T-helper 1 cell treated with Interleukin-12 subunit alpha and Interleukin-12 subunit beta and Interleukin-4 antibody, amounts not matched to agents 30 μg/mL and 1 μg/mL, for 36 hours (primary cell): ENCODE results near the gene CASP4.
A peak's percentile ranks its signal among the peaks of the same experiment; 100 is the strongest.
"Not testable (repeated sequence)": the region's sequence is repeated elsewhere in the genome, so short reads cannot be mapped to it uniquely, and the experiment has no call there.

Experiments used
- H3K27ac Mint-ChIP-seq: one replicate; pipeline ENCODE4 v1.8.0; 2021; ENCODE audit warnings: mild to moderate bottlenecking, mixed read lengths
- H3K27me3 Mint-ChIP-seq: one replicate; pipeline ENCODE4 v1.8.0; 2021; ENCODE audit warnings: low read depth, mixed read lengths
- H3K36me3 Mint-ChIP-seq: one replicate; pipeline ENCODE4 v1.8.0; 2021; ENCODE audit warnings: low read depth, mixed read lengths
- H3K4me1 Mint-ChIP-seq: one replicate; pipeline ENCODE4 v1.8.0; 2021; ENCODE audit warnings: low read depth, mixed read lengths
- H3K4me3 Mint-ChIP-seq: one replicate; pipeline ENCODE4 v1.8.0; 2021; ENCODE audit warnings: mild to moderate bottlenecking, moderate library complexity, mixed read lengths
- H3K9me3 Mint-ChIP-seq: one replicate; pipeline ENCODE4 v1.8.0; 2021; ENCODE audit warnings: mixed read lengths

Gene CASP4

DNA sequence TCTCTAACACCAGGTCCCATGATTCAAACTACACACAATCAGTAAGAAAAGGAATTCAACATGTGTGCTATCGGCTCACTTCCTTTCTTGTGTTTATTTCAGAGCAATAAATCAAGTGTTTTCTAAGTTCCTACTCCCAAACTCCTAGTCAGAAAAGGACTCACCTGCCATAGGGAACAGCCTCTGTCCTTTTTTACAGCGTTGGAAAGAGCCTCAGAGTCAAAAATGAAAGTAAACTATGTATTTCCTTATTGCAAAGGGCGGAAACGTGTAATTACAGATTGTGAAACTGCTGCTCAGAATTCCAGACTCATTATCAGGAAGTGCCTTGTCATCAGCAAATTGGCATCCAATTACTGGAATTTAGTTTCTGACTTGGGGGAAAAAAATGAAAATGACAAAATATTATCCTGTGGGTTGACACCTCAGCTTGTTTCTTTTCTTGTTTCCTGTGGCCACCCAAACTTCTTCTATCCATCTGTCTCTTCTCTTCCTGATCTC lies at the start of gene CASP4:
Gene CASP4 (minus strand): TSS at position 220 of the 501 bp plus-strand sequence. CDS start 49 bp downstream, at position 171.
- Mint-ChIP-seq H3K27ac (peak within 1 kb of the TSS; percentile 90), H3K36me3 (peaks cover 33% of the 10 kb centered on the region), H3K4me1 (peaks cover 39% of the 10 kb centered on the region), H3K4me3 (peak within 1 kb of the TSS; percentile 93), H3K27me3 (no peaks in the 10 kb centered on the region), H3K9me3 (peaks cover 27% of the 10 kb centered on the region)

DNA sequence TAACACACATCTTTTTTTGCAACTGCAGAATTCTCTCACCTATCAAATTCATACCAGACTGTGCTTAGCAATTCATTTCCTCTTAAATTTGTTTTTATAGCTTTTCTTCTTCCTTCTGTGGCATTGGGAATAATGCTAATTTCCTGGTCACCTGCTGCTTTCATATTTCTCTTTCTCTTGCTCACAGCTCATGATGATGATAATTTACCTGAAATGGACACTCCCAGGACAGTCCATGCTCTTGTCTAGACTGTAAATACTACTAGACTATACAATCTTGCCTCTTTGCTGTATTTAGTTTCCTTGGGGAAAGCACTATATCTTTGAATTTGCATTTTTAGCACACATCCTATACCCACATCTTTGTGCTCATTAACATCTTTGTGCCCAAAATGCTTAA lies 39.1 kb upstream of the CASP4 start:
- H3K27ac Mint-ChIP-seq = no peak overlapping the region
- H3K4me3 Mint-ChIP-seq = no peak overlapping the region
- H3K4me1 Mint-ChIP-seq = no peaks in the 10 kb centered on the region
- no peaks in the 10 kb centered on the region for H3K36me3 Mint-ChIP-seq
- no peaks in the 10 kb centered on the region for H3K9me3 Mint-ChIP-seq
- H3K27me3 Mint-ChIP-seq = no peaks in the 10 kb centered on the region

DNA sequence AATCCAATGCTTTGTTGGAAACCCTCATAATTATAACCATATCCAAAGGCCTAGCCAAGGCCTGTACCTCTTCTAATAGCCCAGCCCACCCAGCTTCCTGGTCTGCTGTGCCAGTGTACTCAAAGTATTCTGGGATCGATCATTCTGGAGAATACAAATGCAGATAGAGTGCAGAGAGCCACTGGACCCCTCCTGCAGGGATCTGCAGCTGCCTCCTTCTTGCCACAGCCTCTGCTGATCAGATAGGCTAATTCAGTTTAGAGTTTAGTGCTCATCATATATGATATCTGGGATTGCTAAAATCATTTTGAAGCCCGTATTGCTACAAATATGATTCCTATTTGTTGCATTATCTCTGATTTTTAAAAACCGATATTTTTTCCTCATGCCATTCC lies 37.1 kb upstream of the CASP4 start:
- no peak overlapping the region for H3K27ac Mint-ChIP-seq
- no peaks in the 10 kb centered on the region for H3K27me3 Mint-ChIP-seq
- peaks cover 6% of the 10 kb centered on the region for H3K4me1 Mint-ChIP-seq
- H3K4me3 Mint-ChIP-seq = no peak overlapping the region
- no peaks in the 10 kb centered on the region for H3K9me3 Mint-ChIP-seq
- H3K36me3 Mint-ChIP-seq = no peaks in the 10 kb centered on the region

DNA sequence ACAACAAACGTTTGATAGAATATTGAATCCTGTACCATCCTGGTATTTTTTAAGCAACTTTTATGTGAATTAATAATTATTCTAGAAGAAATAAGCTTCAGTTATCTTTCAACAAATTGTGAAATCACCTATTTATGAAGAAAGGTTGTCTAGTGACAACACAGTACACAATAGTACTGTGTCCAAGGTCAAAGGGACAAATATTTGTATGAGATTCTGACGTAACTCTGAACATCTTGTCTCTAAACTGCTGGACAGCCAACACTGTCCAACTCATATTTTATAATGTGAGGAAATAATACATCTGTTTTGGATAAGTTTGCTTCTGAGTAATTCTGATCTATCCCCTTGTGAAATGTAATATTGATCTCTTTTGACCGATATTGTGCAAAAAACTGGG lies 35.6 kb upstream of the CASP4 start:
- H3K27ac Mint-ChIP-seq = no peak overlapping the region
- no peaks in the 10 kb centered on the region for H3K27me3 Mint-ChIP-seq
- no peaks in the 10 kb centered on the region for H3K9me3 Mint-ChIP-seq
- no peaks in the 10 kb centered on the region for H3K36me3 Mint-ChIP-seq
- H3K4me3 Mint-ChIP-seq = no peak overlapping the region
- H3K4me1 Mint-ChIP-seq = peaks cover 6% of the 10 kb centered on the region

DNA sequence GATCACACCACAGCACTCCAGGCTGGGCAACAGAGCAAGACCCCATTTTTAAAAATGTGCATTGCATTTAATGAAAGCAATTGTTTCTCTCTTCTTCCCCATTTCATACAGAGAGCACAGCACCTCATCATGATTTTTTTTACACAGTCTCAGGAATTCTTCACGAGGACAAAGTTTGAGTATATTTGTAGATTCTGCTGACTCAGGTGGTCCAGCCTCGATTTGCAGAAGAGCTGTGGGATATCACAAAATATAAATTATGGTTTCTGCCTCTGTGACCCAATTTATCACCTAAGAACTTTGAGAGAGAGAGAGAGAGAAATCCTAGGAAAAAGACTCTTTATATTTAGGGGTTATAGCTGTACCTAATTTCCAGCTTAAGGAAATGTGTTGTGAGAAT lies 34.8 kb upstream of the CASP4 start:
- no peak overlapping the region for H3K27ac Mint-ChIP-seq
- no peaks in the 10 kb centered on the region for H3K9me3 Mint-ChIP-seq
- H3K36me3 Mint-ChIP-seq = no peaks in the 10 kb centered on the region
- H3K4me3 Mint-ChIP-seq = no peak overlapping the region
- H3K4me1 Mint-ChIP-seq = peaks cover 6% of the 10 kb centered on the region
- H3K27me3 Mint-ChIP-seq = no peaks in the 10 kb centered on the region

DNA sequence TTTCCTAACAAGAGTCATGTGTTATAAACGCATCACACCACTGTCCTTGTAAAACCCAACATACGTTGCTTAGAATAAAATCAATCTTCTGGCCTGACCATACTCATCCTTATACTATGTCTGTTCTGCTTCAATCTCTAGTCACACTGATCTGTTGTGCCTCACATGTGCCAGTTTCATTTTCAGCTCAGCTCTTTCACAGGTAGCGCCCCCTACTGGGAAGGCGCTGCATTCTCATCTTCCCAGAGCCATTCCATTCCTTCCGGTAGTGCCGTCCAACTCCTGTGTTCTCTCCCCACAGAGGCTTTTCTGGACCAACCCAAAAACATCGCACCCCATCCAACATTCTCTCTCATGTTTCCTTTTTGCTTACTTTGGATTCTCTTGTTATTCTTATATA lies 32.4 kb upstream of the CASP4 start:
- Mint-ChIP-seq H3K9me3 (no peaks in the 10 kb centered on the region), H3K36me3 (no peaks in the 10 kb centered on the region), H3K27ac (no peak overlapping the region), H3K27me3 (no peaks in the 10 kb centered on the region), H3K4me1 (peaks cover 6% of the 10 kb centered on the region), H3K4me3 (no peak overlapping the region)

DNA sequence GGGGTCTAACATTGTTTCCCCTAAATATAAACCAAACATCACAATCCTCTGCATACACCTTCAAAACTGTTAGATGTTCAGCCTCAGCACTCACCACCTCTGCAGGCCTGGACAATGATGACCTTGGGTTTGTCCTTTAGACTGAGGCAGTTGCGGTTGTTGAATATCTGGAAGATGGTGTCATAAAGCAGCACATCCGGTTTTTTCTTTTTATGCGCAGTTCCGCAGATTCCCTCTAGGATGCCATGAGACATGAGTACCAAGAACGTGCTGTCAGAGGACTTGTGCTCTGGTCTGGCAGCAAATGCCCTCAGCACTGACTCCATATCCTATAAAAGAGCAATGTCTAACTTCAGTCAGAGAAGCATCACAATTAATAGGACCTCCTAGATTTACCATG lies 31.8 kb upstream of the CASP4 start:
- Mint-ChIP-seq H3K27me3 (no peaks in the 10 kb centered on the region), H3K4me1 (peaks cover 6% of the 10 kb centered on the region)

DNA sequence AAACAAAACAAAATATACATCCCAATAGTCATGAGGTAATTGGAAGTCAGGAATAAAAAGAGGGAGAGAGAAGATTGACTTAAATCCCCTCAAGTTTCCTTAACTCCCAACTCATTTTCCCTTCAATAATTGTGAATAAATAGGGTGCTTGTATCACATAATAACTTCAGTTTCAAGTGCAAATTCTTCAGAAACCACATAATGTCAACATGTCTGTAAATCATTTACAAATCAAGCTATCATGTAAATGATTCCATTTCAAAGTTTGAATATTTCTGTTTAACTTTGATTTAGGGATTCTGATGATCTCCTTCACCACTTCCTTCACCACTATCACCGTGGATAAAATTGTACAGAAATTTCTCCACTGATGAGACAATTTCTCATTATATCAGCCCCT lies 31.3 kb upstream of the CASP4 start:
- Mint-ChIP-seq H3K27ac (no peak overlapping the region), H3K9me3 (no peaks in the 10 kb centered on the region), H3K36me3 (no peaks in the 10 kb centered on the region), H3K4me1 (peaks cover 6% of the 10 kb centered on the region), H3K4me3 (no peak overlapping the region), H3K27me3 (no peaks in the 10 kb centered on the region)

More for the DNA sequence above, 31.8 kb upstream of the CASP4 start:
- H3K36me3 Mint-ChIP-seq = no peaks in the 10 kb centered on the region
- no peak overlapping the region for H3K4me3 Mint-ChIP-seq
- no peak overlapping the region for H3K27ac Mint-ChIP-seq
- no peaks in the 10 kb centered on the region for H3K9me3 Mint-ChIP-seq

DNA sequence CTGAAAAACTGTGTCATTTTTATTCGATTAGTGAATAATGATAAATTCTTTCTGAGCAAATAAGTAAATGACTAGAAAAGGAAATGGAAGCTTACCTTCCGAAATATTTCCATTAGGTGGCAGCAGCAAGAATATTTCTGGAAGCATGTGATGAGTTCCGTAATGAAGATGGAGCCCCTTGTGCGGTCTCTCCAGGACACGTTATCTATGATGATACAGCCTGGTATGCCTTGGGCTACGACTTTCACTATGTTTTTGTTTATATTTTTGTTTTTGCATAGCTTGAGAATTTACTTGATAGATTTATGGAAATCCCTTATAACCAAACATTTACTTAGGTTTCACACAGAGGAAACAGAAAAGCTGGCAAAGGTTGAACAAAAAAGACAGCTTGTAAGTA lies 28.9 kb upstream of the CASP4 start:
- no peaks in the 10 kb centered on the region for H3K9me3 Mint-ChIP-seq
- H3K4me1 Mint-ChIP-seq = peaks cover 8% of the 10 kb centered on the region
- no peak overlapping the region for H3K4me3 Mint-ChIP-seq
- H3K27me3 Mint-ChIP-seq = peaks cover 6% of the 10 kb centered on the region
- H3K36me3 Mint-ChIP-seq = peaks cover 2% of the 10 kb centered on the region
- no peak overlapping the region for H3K27ac Mint-ChIP-seq

DNA sequence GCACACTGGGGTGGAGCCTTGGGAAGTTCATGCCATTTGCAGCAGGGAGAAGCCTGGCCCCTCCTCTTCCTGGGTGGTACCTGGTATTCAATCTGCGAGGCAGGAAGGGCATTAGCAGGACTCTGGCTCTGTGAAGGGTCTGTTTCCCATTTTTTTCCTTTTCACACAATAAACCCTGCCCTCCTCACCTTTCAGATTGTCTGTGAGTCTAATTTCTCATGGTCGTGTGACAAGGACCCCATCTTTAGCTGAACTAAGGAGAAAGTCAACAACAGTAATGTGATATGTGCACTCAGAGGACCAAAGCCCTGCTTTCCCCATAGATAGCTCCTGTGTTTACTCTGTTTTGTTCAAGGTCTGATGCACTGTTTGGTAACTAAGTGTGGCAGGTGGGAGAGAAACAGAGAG lies 26.6 kb upstream of the CASP4 start:
- Mint-ChIP-seq H3K4me3 (no peak overlapping the region), H3K4me1 (peaks cover 2% of the 10 kb centered on the region)

DNA sequence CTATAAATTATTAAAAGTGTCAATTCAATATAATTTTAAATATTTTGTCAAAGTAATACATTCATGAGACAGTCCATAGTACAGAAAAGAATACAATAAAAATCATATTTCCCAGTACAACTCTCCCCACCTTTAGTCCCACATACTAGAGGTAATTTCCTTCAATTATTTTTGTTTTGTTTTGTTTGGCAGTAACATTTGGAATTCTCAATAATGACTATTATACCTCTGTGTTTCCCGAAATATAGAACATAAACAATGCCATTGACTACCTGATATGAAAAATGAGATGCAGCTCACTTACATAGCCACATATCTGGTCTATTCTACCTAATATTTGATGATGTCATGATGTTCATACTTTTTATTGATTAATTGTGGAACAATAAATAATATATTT lies 24.4 kb upstream of the CASP4 start:
- peaks cover 2% of the 10 kb centered on the region for H3K36me3 Mint-ChIP-seq
- H3K4me1 Mint-ChIP-seq = peaks cover 2% of the 10 kb centered on the region
- H3K9me3 Mint-ChIP-seq = peaks cover 11% of the 10 kb centered on the region
- peaks cover 26% of the 10 kb centered on the region for H3K27me3 Mint-ChIP-seq
- H3K4me3 Mint-ChIP-seq = no peak overlapping the region
- no peak overlapping the region for H3K27ac Mint-ChIP-seq

More for the DNA sequence above, 26.6 kb upstream of the CASP4 start:
- peaks cover 2% of the 10 kb centered on the region for H3K36me3 Mint-ChIP-seq
- H3K27ac Mint-ChIP-seq = no peak overlapping the region
- H3K9me3 Mint-ChIP-seq = peaks cover 2% of the 10 kb centered on the region
- peaks cover 11% of the 10 kb centered on the region for H3K27me3 Mint-ChIP-seq

DNA sequence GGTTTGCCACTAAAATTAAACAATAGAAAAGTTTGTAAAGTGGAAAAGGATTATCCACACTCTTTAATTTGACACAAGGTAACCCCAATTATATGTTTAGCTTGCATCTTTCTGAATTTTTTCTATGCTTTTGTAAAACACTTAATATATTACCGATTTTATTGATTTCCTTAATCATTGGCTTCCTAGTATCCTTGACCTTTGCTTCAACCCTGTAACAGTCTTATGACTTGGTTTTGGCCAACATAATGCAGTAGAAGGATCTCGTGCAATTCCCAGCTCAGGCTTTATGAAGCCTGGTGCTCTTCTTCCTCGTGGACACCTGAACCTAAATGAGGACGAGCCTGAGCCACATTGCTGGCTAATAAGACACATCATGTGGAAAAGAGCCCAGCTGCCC lies 23.6 kb upstream of the CASP4 start:
- Mint-ChIP-seq H3K4me3 (no peak overlapping the region), H3K27me3 (peaks cover 26% of the 10 kb centered on the region), H3K27ac (no peak overlapping the region), H3K9me3 (peaks cover 11% of the 10 kb centered on the region), H3K36me3 (peaks cover 2% of the 10 kb centered on the region), H3K4me1 (peaks cover 2% of the 10 kb centered on the region)

DNA sequence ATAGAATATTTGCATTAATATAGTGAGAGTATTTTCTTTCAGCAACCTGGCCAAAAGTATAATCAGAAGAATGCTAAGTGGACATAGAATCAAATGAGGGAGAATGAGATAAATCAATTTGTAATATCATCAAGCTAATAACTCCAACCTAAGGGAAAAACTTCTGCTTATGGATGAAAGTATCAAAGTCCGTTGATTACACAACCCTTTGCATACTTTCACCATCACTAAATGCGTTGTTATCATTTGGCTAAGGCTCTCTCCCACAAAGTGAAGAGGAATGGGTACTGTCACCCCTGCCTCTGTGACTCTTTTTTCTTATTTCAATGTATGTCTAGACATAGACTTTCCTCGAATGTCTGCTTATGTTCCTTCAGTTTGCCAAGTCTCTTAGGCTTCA lies 16.4 kb upstream of the CASP4 start:
- Mint-ChIP-seq H3K4me3 (no peak overlapping the region), H3K36me3 (no peaks in the 10 kb centered on the region), H3K9me3 (peaks cover 7% of the 10 kb centered on the region), H3K27me3 (peaks cover 13% of the 10 kb centered on the region), H3K27ac (no peak overlapping the region), H3K4me1 (no peaks in the 10 kb centered on the region)

DNA sequence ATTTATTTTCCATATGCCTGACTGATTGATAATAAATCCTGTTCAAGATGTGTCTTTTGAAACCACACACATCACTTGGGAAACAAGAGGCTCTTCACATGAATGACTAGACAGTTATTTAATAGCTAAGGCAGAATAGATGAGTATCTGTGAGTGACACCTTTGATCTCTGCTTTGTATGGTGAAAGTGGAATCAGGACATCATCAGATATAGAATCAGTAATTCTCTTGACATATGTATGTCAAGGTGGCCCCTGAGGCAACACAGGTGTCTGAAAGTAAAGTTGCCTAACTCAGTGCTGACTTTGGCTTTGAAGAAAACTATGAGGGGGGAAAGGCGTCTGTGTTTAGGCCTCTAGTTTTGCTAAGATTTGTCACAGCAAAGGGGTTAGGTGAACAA lies 11.5 kb upstream of the CASP4 start:
- peaks cover 2% of the 10 kb centered on the region for H3K4me1 Mint-ChIP-seq
- no peak overlapping the region for H3K27ac Mint-ChIP-seq
- no peak overlapping the region for H3K4me3 Mint-ChIP-seq
- no peaks in the 10 kb centered on the region for H3K36me3 Mint-ChIP-seq
- peaks cover 11% of the 10 kb centered on the region for H3K9me3 Mint-ChIP-seq
- H3K27me3 Mint-ChIP-seq = no peaks in the 10 kb centered on the region

DNA sequence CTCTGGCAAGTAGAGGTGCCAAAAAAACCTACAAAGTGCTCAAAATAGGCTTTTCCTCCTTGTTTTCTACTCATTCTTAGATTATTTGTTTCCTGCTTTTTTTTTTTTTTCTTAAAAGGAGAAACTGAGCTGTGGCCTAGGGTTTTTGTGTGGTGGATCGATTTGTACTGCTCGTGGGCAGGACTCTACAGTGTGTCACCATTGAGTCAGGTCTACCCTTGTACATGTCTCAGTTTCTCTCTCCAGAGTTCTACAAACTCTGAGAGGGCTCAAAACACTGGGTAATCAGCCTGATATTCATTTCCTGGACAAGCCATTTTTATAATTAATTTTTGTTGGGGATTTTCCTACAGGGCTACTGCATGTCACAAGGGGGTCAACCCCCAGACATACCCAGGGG lies 5.2 kb upstream of the CASP4 start:
- Mint-ChIP-seq H3K27ac (no peak overlapping the region), H3K36me3 (peaks cover 4% of the 10 kb centered on the region), H3K4me3 (no peak overlapping the region)

DNA sequence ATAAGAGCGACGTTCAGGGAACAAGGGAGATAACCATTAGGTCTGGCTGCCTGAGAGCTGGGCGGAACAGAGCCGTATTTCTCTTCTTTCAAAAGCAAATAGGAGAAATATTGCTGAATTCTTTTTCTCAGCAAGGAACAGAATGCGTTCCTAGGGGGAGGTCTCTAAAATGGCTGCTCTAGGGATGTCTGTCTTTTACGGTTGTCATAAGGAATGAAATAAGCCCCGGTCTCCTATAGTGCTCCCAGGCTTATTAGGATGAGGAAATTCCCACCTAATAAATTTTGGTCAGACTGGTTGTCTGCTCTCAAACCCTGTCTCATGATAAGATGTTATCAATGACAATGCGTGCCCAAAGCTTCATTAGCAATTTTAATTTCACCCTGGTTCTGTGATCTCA lies 4.5 kb upstream of the CASP4 start:
- not testable (repeated sequence) for H3K27ac Mint-ChIP-seq, H3K36me3 Mint-ChIP-seq, H3K4me3 Mint-ChIP-seq, H3K27me3 Mint-ChIP-seq
- Mint-ChIP-seq H3K9me3 (peaks cover 39% of the 10 kb centered on the region), H3K4me1 (peaks cover 16% of the 10 kb centered on the region)

More for the DNA sequence above, 5.2 kb upstream of the CASP4 start:
- H3K27me3 Mint-ChIP-seq = no peaks in the 10 kb centered on the region
- H3K4me1 Mint-ChIP-seq = peaks cover 9% of the 10 kb centered on the region
- H3K9me3 Mint-ChIP-seq = peaks cover 39% of the 10 kb centered on the region
